HG02798 (cell line): Measurements from ENCODE around the gene UBALD1.

Experiments used
- ATAC-seq: cut with Tn5 transposase; IDR thresholded peaks from one replicate; pipeline ENCODE4 v1.9.1; 2021; ENCODE audit warnings: mild to moderate bottlenecking; ENCODE audit not compliant: unreplicated experiment, poor library complexity

The UBALD1 gene

GRCh38 chr16:4646773-4647643 lies 32.3 kb upstream of the UBALD1 start:
- no peak for ATAC-seq

GRCh38 chr16:4641895-4642294 lies 27.2 kb upstream of the UBALD1 start:
- no peak for ATAC-seq

- no peak for ATAC-seq
Measured at GRCh38 chr16:4641306-4641687, 26.6 kb upstream of the UBALD1 start.

GRCh38 chr16:4640572-4641305 lies 26.1 kb upstream of the UBALD1 start:
- ATAC-seq, result no peak

GRCh38 chr16:4639899-4640509 lies 25.3 kb upstream of the UBALD1 start:
- no peak for ATAC-seq

- no peak for ATAC-seq
Measured at GRCh38 chr16:4637501-4638166, 22.9 kb upstream of the UBALD1 start.

GRCh38 chr16:4636196-4636595 lies 21.5 kb upstream of the UBALD1 start:
- ATAC-seq, result no peak

GRCh38 chr16:4634768-4635167 lies 20.1 kb upstream of the UBALD1 start:
- ATAC-seq, result no peak

- ATAC-seq, result no peak
Measured at GRCh38 chr16:4633910-4634635, 19.4 kb upstream of the UBALD1 start.

- ATAC-seq, result no peak
Measured at GRCh38 chr16:4631444-4631843, 16.8 kb upstream of the UBALD1 start.

- no peak for ATAC-seq
Measured at GRCh38 chr16:4628283-4628682, 13.6 kb upstream of the UBALD1 start.

GRCh38 chr16:4626396-4626795 lies 11.7 kb upstream of the UBALD1 start:
- no peak for ATAC-seq

- ATAC-seq, result no peak
Measured at GRCh38 chr16:4625560-4626159, 11.0 kb upstream of the UBALD1 start.

GRCh38 chr16:4624827-4625559 lies 10.3 kb upstream of the UBALD1 start:
- peak; percentile 58 for ATAC-seq

GRCh38 chr16:4624015-4624826 lies 9.5 kb upstream of the UBALD1 start, which contains the start of gene MGRN1:
Gene MGRN1, plus strand, starts transcription at chr16:4624826. Its CDS starts 135 bp downstream, at chr16:4624961.
- ATAC-seq, result peak; percentile 78

- ATAC-seq, result no peak
Measured at GRCh38 chr16:4623593-4623992, 8.9 kb upstream of the UBALD1 start.

- no peak for ATAC-seq
Measured at GRCh38 chr16:4618645-4619418, 4.1 kb upstream of the UBALD1 start.
